HG03025 (cell line): ENCODE measurements around the gene CTDP1.

ENCODE experiments used
- ATAC-seq: cut with Tn5 transposase; IDR thresholded peaks from one replicate; pipeline ENCODE4 v1.9.1; 2021; ENCODE audit warnings: mild to moderate bottlenecking, moderate library complexity; ENCODE audit not compliant: unreplicated experiment, low FRiP score

CTDP1 gene

DNA sequence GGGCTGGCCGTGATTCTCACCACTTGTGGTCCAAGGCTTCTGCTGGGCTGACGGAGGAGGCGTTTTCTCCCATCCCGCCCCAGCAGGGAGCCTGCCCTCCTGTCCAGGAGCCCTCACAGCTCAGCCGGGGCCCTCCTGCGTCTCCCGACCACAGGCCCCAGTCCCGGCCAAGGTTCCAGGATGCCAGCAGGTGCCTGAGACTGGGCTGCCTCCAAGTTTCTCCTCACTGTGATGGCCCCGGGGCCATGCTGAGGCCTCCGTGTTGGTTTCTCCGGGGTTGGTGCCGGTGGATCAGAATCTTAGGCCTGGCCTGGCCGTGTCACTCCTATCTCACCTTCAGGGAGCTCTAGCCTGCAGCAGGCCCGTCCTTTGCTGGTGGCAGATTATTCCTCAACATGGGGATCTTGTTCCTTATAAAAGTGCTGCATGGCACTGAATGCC is 124.0 kb downstream of the CTDP1 start:
- ATAC-seq = no peak
